ENCODE measurements around the gene CHAC1.
"Not testable (repeated sequence)": the region's sequence is repeated elsewhere in the genome, so short reads cannot be mapped to it uniquely, and the experiment has no call there.

CHAC1 gene

GRCh38 chr15:40957581-40958051 is 4.3 kb downstream of the CHAC1 start:
- no peak for TF ChIP-seq CTCF (IDR thresholded peaks at IDR 0.05; ENCODE audit: insufficient read depth, low read depth, low read length, missing control alignments)
- no peak overlapping the region for H3K4me3 ChIP-seq (ENCODE audit: low read depth, low read length)
- DNase-seq (ENCODE audit: low read depth), result no peak

GRCh38 chr15:40958146-40958545 is 4.9 kb downstream of the CHAC1 start:
- H3K4me3 ChIP-seq (ENCODE audit: low read depth, low read length), result no peak overlapping the region
- no peak for TF ChIP-seq CTCF (IDR thresholded peaks at IDR 0.05; ENCODE audit: insufficient read depth, low read depth, low read length, missing control alignments)
- no peak for DNase-seq (ENCODE audit: low read depth)

- no peak for DNase-seq (ENCODE audit: low read depth)
- no peak for TF ChIP-seq CTCF (IDR thresholded peaks at IDR 0.05; ENCODE audit: insufficient read depth, low read depth, low read length, missing control alignments)
- H3K4me3 ChIP-seq (ENCODE audit: low read depth, low read length), result no peak overlapping the region
Observed at GRCh38 chr15:40958723-40959122, 5.5 kb downstream of the CHAC1 start.

- H3K4me3 ChIP-seq (ENCODE audit: low read depth, low read length), result no peak overlapping the region
- no peak for TF ChIP-seq CTCF (IDR thresholded peaks at IDR 0.05; ENCODE audit: insufficient read depth, low read depth, low read length, missing control alignments)
- no peak for DNase-seq (ENCODE audit: low read depth)
Observed at GRCh38 chr15:40959331-40960141, 6.3 kb downstream of the CHAC1 start.

- TF ChIP-seq CTCF (IDR thresholded peaks at IDR 0.05; ENCODE audit: insufficient read depth, low read depth, low read length, missing control alignments), result no peak
Observed at GRCh38 chr15:40960151-40960885, 7.0 kb downstream of the CHAC1 start.

GRCh38 chr15:40960925-40961324 is 7.7 kb downstream of the CHAC1 start:
- DNase-seq (ENCODE audit: low read depth), result no peak

More at GRCh38 chr15:40960151-40960885, 7.0 kb downstream of the CHAC1 start:
- no peak overlapping the region for H3K4me3 ChIP-seq (ENCODE audit: low read depth, low read length)
- DNase-seq (ENCODE audit: low read depth), result no peak

GRCh38 chr15:40961740-40962139 is 8.5 kb downstream of the CHAC1 start:
- not testable (repeated sequence) for DNase-seq (ENCODE audit: low read depth)

More at GRCh38 chr15:40960925-40961324, 7.7 kb downstream of the CHAC1 start:
- no peak for TF ChIP-seq CTCF (IDR thresholded peaks at IDR 0.05; ENCODE audit: insufficient read depth, low read depth, low read length, missing control alignments)
- H3K4me3 ChIP-seq (ENCODE audit: low read depth, low read length), result no peak overlapping the region

GRCh38 chr15:40962317-40962716 is 9.0 kb downstream of the CHAC1 start:
- DNase-seq (ENCODE audit: low read depth); H3K4me3 ChIP-seq (ENCODE audit: low read depth, low read length): not testable (repeated sequence)

More at GRCh38 chr15:40961740-40962139, 8.5 kb downstream of the CHAC1 start:
- H3K4me3 ChIP-seq (ENCODE audit: low read depth, low read length), result not testable (repeated sequence)
